ENCODE data around the gene S100PBP. TPM values are rescaled to one million over a fixed set of nuclear protein-coding genes. Genes with fewer than 3 reads are reported as not detected.

S100PBP gene
- total RNA-seq, 1 experiment from 2014 or later: 21.3 TPM

- in situ Hi-C loops (cut with HindIII; ENCODE audit: low pct_unique_long_range_greater_than_20kb, low sequenced_read_pairs): no loop called here
Measured at GRCh38 chr1:32863218-32863880, 45.9 kb downstream of the S100PBP start.

GRCh38 chr1:32863881-32864245 is 46.4 kb downstream of the S100PBP start:
- in situ Hi-C loops (cut with HindIII; ENCODE audit: low pct_unique_long_range_greater_than_20kb, low sequenced_read_pairs): no loop called here
- DNase-seq (ENCODE audit: low read depth, low spot score): no peak

More at GRCh38 chr1:32863218-32863880, 45.9 kb downstream of the S100PBP start:
- no peak for DNase-seq (ENCODE audit: low read depth, low spot score)

- in situ Hi-C loops (cut with HindIII; ENCODE audit: low pct_unique_long_range_greater_than_20kb, low sequenced_read_pairs): no loop called here
- no peak for DNase-seq (ENCODE audit: low read depth, low spot score)
Measured at GRCh38 chr1:32864375-32865019, 47.0 kb downstream of the S100PBP start.

- DNase-seq (ENCODE audit: low read depth, low spot score): peak; percentile 75
- in situ Hi-C loops (cut with HindIII; ENCODE audit: low pct_unique_long_range_greater_than_20kb, low sequenced_read_pairs): no loop called here
Measured at GRCh38 chr1:32865639-32866405, 48.4 kb downstream of the S100PBP start.

GRCh38 chr1:32867151-32867550 is 49.7 kb downstream of the S100PBP start:
- no peak for DNase-seq (ENCODE audit: low read depth, low spot score)
- in situ Hi-C loops (cut with HindIII; ENCODE audit: low pct_unique_long_range_greater_than_20kb, low sequenced_read_pairs): no loop called here

- no peak for DNase-seq (ENCODE audit: low read depth, low spot score)
- in situ Hi-C loops (cut with HindIII; ENCODE audit: low pct_unique_long_range_greater_than_20kb, low sequenced_read_pairs): no loop called here
Measured at GRCh38 chr1:32867671-32868070, 50.2 kb downstream of the S100PBP start.

GRCh38 chr1:32868085-32868484 is 50.6 kb downstream of the S100PBP start:
- no peak for DNase-seq (ENCODE audit: low read depth, low spot score)
- in situ Hi-C loops (cut with HindIII; ENCODE audit: low pct_unique_long_range_greater_than_20kb, low sequenced_read_pairs): no loop called here

GRCh38 chr1:32868806-32869455 is 51.5 kb downstream of the S100PBP start:
- in situ Hi-C loops (cut with HindIII; ENCODE audit: low pct_unique_long_range_greater_than_20kb, low sequenced_read_pairs): no loop called here
- no peak for DNase-seq (ENCODE audit: low read depth, low spot score)

GRCh38 chr1:32869923-32870614 is 52.6 kb downstream of the S100PBP start:
- in situ Hi-C loops (cut with HindIII; ENCODE audit: low pct_unique_long_range_greater_than_20kb, low sequenced_read_pairs): no loop called here
- DNase-seq (ENCODE audit: low read depth, low spot score): no peak

- in situ Hi-C loops (cut with HindIII; ENCODE audit: low pct_unique_long_range_greater_than_20kb, low sequenced_read_pairs): no loop called here
- DNase-seq (ENCODE audit: low read depth, low spot score): no peak
Measured at GRCh38 chr1:32870615-32871363, 53.3 kb downstream of the S100PBP start, which contains the start of gene FNDC5. FNDC5 (minus strand) TSS chr1:32870912.

- no peak for DNase-seq (ENCODE audit: low read depth, low spot score)
- in situ Hi-C loops (cut with HindIII; ENCODE audit: low pct_unique_long_range_greater_than_20kb, low sequenced_read_pairs): no loop called here
Measured at GRCh38 chr1:32871364-32872191, 54.1 kb downstream of the S100PBP start.

GRCh38 chr1:32872192-32872460 is 54.7 kb downstream of the S100PBP start:
- DNase-seq (ENCODE audit: low read depth, low spot score): no peak
- in situ Hi-C loops (cut with HindIII; ENCODE audit: low pct_unique_long_range_greater_than_20kb, low sequenced_read_pairs): no loop called here

- in situ Hi-C loops (cut with HindIII; ENCODE audit: low pct_unique_long_range_greater_than_20kb, low sequenced_read_pairs): no loop called here
Measured at GRCh38 chr1:32873484-32873883, 56.0 kb downstream of the S100PBP start.

GRCh38 chr1:32874860-32875752 is 57.7 kb downstream of the S100PBP start:
- in situ Hi-C loops (cut with HindIII; ENCODE audit: low pct_unique_long_range_greater_than_20kb, low sequenced_read_pairs): no loop called here

More at GRCh38 chr1:32873484-32873883, 56.0 kb downstream of the S100PBP start:
- DNase-seq (ENCODE audit: low read depth, low spot score): no peak

GRCh38 chr1:32876341-32877210 is 59.1 kb downstream of the S100PBP start:
- peak; percentile 71 for DNase-seq (ENCODE audit: low read depth, low spot score)
- in situ Hi-C loops (cut with HindIII; ENCODE audit: low pct_unique_long_range_greater_than_20kb, low sequenced_read_pairs): no loop called here

More at GRCh38 chr1:32874860-32875752, 57.7 kb downstream of the S100PBP start:
- DNase-seq (ENCODE audit: low read depth, low spot score): no peak
